IgD-negative memory B cell (primary cell): Measurements from ENCODE around the gene ACSF3. TPM values are rescaled to one million over a fixed set of nuclear protein-coding genes. Genes with fewer than 3 reads are reported as not detected.

Experiments used
- H3K27ac Mint-ChIP-seq, 3 donors: one replicate each; pipeline ENCODE4 v1.8.0; 2020 to 2022; ENCODE audit warnings: mild to moderate bottlenecking in 3 of 3, mixed read lengths in 3 of 3, moderate library complexity in 1 of 3
- H3K27me3 Mint-ChIP-seq: one replicate; pipeline ENCODE4 v1.8.0; 2021; ENCODE audit warnings: mixed read lengths
- H3K36me3 Mint-ChIP-seq: one replicate; pipeline ENCODE4 v1.8.0; 2020; ENCODE audit warnings: mild to moderate bottlenecking, mixed read lengths
- H3K4me1 Mint-ChIP-seq, 3 donors: one replicate each; pipeline ENCODE4 v1.8.0; 2020 to 2022; ENCODE audit warnings: mixed read lengths in 3 of 3, mild to moderate bottlenecking in 1 of 3
- H3K4me3 Mint-ChIP-seq, 4 donors: one replicate each; pipeline ENCODE4 v1.8.0; 2020 to 2022; ENCODE audit warnings: mild to moderate bottlenecking in 4 of 4, mixed read lengths in 4 of 4, moderate library complexity in 3 of 4
- H3K9me3 Mint-ChIP-seq, 3 donors: one replicate each; pipeline ENCODE4 v1.8.0; 2020 to 2021; ENCODE audit warnings: mixed read lengths in 3 of 3, mild to moderate bottlenecking in 1 of 3
- polyA plus RNA-seq: library from polyadenylated mRNA; unstranded; fragments of 300-500 nt; fragmentation: Illumina TruSeq; gene quantifications from one replicate; pipeline ENCODE4 v1.2.3, GENCODE V29; 2021

The ACSF3 gene
- polyA plus RNA-seq, 1 donor from 2014 or later, result 53.9 TPM

DNA sequence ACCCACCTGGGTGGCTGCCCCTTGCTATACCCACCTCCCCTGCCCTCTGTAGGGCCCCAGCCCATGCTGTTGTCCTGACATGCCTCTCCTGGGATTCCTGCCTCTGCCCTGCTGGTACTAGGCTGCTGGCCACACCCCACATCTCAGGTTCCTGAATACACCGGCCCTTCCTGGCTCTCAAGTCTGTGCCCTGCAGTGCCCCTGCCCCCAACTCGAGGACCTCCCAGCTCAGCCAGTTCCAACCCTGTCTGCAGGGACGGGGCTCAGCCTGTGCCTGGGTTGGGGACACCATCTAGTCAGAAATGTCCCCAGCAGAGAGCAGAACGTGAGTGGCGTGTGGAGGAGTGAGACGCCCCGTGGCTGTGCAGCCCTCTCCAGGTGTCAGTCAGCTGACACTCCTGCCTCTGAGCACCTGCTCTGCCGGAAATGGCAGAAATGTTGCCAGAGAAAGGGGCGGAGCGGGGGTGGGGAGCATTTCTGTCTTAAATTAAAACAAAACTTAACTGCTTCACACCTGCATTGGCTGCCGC is 28.7 kb downstream of the ACSF3 start:
- Mint-ChIP-seq H3K4me1 (peaks cover 12 to 23% (median 17%) of the 10 kb centered on the region in 3 donors), H3K9me3 (peaks cover 0 to 3% (median 2%) of the 10 kb centered on the region in 3 donors), H3K27ac (peak overlapping the region; percentile 84 to 95 (median 92)), H3K27me3 (no peaks in the 10 kb centered on the region), H3K4me3 (peak overlapping the region in 3 of 4 donors; percentile 63 to 78 (median 68)), H3K36me3 (peaks cover 10% of the 10 kb centered on the region)

DNA sequence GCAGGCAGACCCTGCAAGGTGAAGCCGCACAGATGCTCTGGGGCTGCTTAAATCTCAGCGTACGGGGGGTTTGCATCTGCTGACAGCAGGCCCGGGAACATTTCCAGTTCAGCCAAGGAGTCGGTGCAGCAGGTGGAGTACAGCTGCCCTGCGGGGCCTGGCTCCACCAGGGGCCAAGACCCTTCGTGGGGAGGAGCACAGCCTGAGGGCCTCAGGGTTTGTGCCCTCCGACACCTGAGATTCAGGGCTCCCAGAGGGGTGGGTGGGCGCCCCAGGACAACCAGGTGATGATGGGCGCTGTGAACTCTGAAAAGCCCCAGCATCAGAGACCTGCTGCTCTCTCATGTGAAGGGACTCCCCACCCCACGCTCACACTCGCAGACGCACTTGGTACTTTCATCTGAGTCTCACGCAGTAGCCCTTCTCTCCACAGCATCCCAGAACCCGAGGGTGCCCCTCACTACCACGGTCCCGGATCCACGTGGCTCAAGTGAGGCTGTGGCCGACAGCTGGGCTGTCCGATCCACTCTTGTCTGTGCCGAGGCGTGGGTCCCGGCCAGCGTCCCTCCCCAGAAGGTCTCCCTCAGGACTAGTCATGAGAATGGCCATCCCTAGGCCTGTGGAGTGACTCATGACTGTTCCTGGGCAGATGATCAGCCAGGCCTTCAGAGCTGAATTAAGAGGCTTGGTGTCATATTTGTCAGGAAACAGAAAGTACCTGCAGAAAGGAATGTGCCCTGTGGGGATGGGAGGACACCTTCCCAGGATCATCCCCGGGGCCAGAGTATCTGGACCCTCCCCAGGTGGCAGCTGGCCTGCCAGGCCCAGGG is 29.6 kb downstream of the ACSF3 start:
- peak overlapping the region; percentile 48 to 78 (median 60) for H3K4me3 Mint-ChIP-seq
- no peaks in the 10 kb centered on the region for H3K27me3 Mint-ChIP-seq
- H3K9me3 Mint-ChIP-seq, result peaks cover 0 to 3% (median 2%) of the 10 kb centered on the region in 3 donors
- peaks cover 12 to 28% (median 17%) of the 10 kb centered on the region in 3 donors for H3K4me1 Mint-ChIP-seq
- H3K27ac Mint-ChIP-seq, result peak overlapping the region; percentile 84 to 95 (median 92)
- H3K36me3 Mint-ChIP-seq, result peaks cover 6% of the 10 kb centered on the region

DNA sequence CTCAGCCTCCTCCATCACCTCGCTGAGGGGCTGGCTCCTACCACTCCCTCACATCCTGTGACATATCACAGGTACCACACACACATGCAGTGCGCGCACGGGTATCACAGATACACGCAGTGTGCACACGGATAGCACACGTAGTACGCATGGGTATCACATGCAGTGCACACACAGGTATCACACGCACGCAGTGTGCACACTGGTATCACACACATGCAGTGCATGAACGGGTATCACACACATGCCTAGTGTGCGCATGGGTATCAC is 30.1 kb downstream of the ACSF3 start:
- peaks cover 0 to 3% (median 2%) of the 10 kb centered on the region in 3 donors for H3K9me3 Mint-ChIP-seq
- H3K36me3 Mint-ChIP-seq, result peaks cover 6% of the 10 kb centered on the region
- H3K4me1 Mint-ChIP-seq, result peaks cover 12 to 28% (median 20%) of the 10 kb centered on the region in 3 donors
- H3K4me3 Mint-ChIP-seq, result peak overlapping the region in 2 of 4 donors; percentile 32 to 34
- H3K27me3 Mint-ChIP-seq, result no peaks in the 10 kb centered on the region
- H3K27ac Mint-ChIP-seq, result peak overlapping the region in 2 of 3 donors; percentile 42 to 57

DNA sequence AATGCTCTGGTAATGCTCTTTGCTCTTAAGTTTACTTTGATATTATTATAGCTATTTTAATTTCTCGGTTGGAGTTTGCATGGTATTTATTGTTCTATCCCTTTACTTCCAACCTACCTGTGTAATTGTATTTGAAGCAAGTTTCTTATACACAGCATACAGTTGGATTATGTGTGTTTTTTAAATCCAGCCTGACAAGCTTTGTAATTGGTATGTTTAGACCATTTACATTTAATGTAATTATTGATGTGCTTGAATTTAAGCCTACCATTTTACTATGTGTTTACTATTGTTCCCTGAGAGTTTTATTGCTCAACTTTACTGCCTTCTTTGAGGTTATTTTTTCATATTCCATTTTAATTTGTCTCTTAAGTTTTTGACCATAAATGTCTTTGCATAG is 35.7 kb downstream of the ACSF3 start:
- peaks cover 0 to 3% (median 2%) of the 10 kb centered on the region in 3 donors for H3K9me3 Mint-ChIP-seq
- no peaks in the 10 kb centered on the region for H3K27me3 Mint-ChIP-seq
- H3K36me3 Mint-ChIP-seq, result peaks cover 9% of the 10 kb centered on the region
- peaks cover 7 to 16% (median 11%) of the 10 kb centered on the region in 3 donors for H3K4me1 Mint-ChIP-seq
- peak overlapping the region in 1 of 3 donors; percentile 51 for H3K27ac Mint-ChIP-seq
- no peak overlapping the region for H3K4me3 Mint-ChIP-seq

DNA sequence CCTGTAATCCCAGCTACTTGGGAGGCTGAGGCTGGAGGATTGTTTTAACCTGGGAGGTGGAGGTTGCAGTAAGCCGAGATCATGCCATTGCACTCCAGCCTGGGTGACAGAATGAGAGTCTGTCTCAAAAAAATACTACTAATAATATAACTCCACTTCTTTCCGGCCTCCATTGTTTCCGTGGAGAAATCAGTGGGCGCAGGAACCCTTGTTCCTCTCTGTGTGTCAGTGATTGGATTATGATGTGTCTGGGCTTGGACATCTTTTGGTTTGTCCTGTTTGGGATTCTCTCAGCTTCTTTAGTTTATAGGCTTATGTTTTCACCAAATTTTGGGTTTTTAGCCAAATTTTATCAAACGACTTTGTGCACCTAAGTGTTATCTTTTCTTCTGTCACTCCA is 36.8 kb downstream of the ACSF3 start:
- no peaks in the 10 kb centered on the region for H3K27me3 Mint-ChIP-seq
- peaks cover 0 to 3% (median 2%) of the 10 kb centered on the region in 3 donors for H3K9me3 Mint-ChIP-seq
- H3K27ac Mint-ChIP-seq, result no peak overlapping the region
- peaks cover 9% of the 10 kb centered on the region for H3K36me3 Mint-ChIP-seq
- H3K4me1 Mint-ChIP-seq, result peaks cover 7 to 16% (median 11%) of the 10 kb centered on the region in 3 donors
- peak overlapping the region in 1 of 4 donors; percentile 43 for H3K4me3 Mint-ChIP-seq

DNA sequence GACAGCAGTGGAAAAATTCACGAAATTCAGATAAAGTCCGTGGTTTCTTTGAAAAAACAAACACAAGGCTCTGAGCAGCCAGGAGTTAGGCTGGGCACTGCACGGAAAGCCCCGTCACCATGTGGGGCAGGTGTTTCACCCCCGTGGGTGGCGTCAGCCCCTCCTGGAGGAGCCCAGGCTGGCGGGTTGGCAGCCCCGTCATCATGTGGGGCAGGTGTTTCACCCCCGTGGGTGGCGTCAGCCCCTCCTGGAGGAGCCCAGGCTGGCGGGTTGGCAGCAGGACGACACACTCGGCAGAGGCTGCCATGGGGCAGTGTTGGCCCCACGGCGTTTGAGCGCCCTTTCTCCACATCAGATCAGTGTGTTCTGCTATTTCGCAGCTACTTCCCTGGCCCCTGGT is 38.1 kb downstream of the ACSF3 start:
- H3K36me3 Mint-ChIP-seq, result peaks cover 5% of the 10 kb centered on the region

DNA sequence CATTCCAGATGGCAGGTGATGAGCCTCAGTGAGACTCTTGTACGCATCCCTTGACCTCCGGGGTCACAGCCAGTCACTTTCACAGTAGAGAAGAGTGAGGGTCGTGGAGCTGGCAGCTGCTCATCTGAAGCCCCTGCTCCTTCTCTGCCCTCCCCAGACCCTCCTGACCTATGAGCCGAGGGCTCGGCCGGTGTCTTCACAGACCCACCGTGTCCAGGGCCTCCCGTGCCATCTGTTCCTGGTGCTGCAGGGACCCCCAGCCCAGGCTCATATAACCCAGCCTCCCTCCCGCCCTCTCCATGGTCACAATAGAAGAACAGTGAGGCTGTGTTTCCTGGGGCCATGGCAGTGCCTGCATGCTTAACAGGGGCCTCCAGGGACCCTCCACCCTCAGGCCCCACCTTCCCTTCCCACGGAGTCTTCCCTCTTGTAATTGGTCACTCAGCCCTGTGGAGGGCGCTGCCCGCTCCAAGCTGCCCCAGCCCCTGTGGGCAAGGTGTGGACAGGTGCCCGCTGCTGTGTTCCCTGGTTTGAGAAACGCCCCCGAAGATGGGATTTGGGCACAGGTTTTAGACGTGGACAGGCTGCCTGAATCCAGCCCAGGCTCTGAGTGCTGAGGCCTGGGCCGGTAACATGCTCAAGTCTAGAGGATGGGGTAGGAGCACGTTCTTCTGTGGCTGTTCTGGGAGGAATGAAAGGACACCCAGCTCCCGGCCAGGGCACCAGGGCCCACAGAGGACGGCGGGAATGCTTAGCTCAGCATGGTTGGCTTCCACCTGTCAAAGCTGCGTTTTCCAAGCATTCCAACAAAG is 38.7 kb downstream of the ACSF3 start:
- Mint-ChIP-seq H3K9me3 (no peaks in the 10 kb centered on the region), H3K27ac (no peak overlapping the region), H3K36me3 (peaks cover 5% of the 10 kb centered on the region), H3K4me1 (peaks cover 7 to 16% (median 9%) of the 10 kb centered on the region in 3 donors), H3K27me3 (no peaks in the 10 kb centered on the region), H3K4me3 (no peak overlapping the region)

More for the DNA sequence above, 38.1 kb downstream of the ACSF3 start:
- no peak overlapping the region for H3K4me3 Mint-ChIP-seq
- H3K9me3 Mint-ChIP-seq, result no peaks in the 10 kb centered on the region
- no peak overlapping the region for H3K27ac Mint-ChIP-seq
- H3K4me1 Mint-ChIP-seq, result peaks cover 7 to 16% (median 9%) of the 10 kb centered on the region in 3 donors
- H3K27me3 Mint-ChIP-seq, result no peaks in the 10 kb centered on the region

DNA sequence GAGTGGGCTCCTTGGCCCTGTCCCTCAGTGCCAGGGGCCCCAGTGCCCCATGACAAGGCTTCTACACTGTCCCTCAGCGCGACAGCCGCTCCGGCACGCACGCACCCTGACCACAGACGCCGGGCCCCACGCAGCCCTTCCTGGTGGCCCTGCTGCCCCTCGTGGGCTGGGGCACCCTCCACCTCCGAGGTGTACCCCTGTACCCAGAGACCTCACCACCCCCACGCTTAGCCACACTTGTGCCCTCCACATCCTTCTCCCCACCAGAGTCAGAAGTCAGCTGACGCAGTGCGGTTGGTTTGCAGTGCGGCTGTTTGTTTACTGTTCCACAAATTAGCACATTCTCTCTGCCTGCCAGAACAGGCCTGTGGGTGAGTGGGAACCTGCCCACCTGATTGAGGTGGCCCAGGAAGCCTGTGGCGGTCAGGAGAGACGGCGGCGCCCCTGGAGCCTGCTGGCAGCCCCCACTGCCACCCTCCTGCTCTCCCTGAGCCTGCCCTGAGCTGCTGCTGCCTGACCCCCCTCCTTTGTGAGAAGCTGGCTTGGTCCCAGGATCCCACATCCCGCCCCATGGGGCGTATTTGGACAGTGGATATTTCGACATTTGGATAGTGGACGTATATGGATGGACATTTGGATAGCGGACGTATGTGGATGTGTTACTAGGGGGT is 39.9 kb downstream of the ACSF3 start:
- no peak overlapping the region for H3K4me3 Mint-ChIP-seq
- H3K27ac Mint-ChIP-seq, result peak overlapping the region in 1 of 3 donors; percentile 39
- peaks cover 2 to 16% (median 8%) of the 10 kb centered on the region in 3 donors for H3K4me1 Mint-ChIP-seq
- peaks cover 5% of the 10 kb centered on the region for H3K36me3 Mint-ChIP-seq
- H3K9me3 Mint-ChIP-seq, result no peaks in the 10 kb centered on the region
- H3K27me3 Mint-ChIP-seq, result no peaks in the 10 kb centered on the region

DNA sequence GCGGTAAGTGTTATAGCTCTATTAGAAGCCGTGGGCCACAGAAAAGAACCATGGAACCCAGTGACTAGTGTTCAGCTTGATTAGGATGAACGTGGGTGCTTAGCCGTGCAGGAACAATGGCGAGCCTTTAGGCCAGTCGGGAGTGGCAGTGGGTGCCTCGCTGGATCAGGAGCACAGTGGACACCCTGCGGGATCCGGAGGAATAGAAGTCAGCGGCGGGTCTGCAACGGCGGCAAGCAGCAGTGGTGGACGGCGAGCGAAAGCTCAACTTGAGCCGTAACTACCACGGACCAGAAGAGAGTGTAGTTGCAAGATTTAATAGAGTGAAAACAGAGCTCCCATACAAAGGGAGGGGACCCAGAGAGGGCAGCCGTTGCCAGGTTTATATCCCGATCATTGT is 40.6 kb downstream of the ACSF3 start:
- H3K9me3 Mint-ChIP-seq, result no peaks in the 10 kb centered on the region
- H3K4me3 Mint-ChIP-seq, result no peak overlapping the region
- H3K36me3 Mint-ChIP-seq, result peaks cover 5% of the 10 kb centered on the region
- no peaks in the 10 kb centered on the region for H3K27me3 Mint-ChIP-seq
- H3K4me1 Mint-ChIP-seq, result peaks cover 0 to 12% (median 3%) of the 10 kb centered on the region in 3 donors
- H3K27ac Mint-ChIP-seq, result no peak overlapping the region

DNA sequence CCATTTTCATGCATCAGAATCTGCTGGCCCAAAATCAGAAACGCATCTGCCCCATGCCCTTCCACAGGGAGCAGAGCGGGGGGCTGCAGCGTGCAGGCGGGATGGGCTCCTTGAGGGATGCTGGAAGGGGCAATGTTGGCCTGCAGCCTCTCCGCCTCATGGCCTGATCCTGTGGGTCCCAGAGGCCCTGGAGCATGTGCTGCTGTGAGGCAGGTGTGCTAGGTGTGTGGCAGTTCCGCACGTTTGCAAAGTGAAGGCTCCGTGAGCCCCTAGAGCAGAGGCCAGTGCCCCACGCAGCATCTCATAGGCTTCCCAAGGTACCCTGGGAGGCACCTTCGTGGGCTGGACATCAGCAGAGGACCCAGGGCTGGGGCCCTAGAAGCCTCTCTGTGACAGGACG is 41.5 kb downstream of the ACSF3 start:
- Mint-ChIP-seq H3K27me3 (no peaks in the 10 kb centered on the region), H3K36me3 (peaks cover 3% of the 10 kb centered on the region), H3K27ac (no peak overlapping the region), H3K4me1 (peaks cover 0 to 3% (median 3%) of the 10 kb centered on the region in 3 donors), H3K4me3 (no peak overlapping the region), H3K9me3 (no peaks in the 10 kb centered on the region)

DNA sequence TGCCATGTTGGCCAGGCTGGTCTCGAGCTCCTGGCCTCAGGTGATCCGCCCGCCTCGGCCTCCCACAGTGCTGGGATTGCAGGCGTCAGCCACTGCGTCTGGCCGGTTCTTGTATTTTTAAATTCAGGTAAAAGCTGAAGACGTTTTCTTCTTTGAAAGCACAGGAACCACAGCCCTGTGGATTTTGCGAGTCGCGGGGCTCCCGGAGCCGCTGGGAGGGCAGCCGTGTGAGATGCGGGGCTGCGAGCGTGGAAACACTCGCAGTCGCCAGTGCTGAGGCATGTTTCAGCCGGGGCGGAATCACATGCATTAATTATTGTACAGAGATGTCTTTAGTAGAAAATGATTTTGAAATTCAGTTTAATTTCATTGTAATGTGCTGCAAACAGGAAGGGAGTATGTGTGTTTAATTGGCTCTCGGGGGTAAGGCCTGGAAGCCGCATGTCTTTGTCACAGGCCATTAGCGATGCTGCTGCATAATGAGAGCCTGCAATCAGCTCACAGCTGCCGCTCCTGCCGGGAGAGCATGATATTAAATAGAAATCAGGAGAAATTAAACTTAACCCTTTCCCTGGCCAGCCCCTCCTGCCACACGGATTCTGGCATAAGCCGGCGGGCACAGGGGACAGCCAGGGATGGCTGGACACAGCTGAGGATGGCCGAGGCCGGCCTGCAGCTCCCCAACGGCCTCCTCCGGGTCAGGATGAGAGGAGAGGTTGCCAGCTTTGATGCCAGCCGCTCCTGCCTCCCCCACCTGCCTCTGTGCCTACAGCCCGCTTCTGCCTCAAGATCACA is 42.5 kb downstream of the ACSF3 start:
- no peak overlapping the region for H3K27ac Mint-ChIP-seq
- H3K27me3 Mint-ChIP-seq, result no peaks in the 10 kb centered on the region
- no peaks in the 10 kb centered on the region for H3K9me3 Mint-ChIP-seq
- no peaks in the 10 kb centered on the region for H3K36me3 Mint-ChIP-seq
- H3K4me3 Mint-ChIP-seq, result no peak overlapping the region
- peaks cover 0 to 3% (median 0%) of the 10 kb centered on the region in 3 donors for H3K4me1 Mint-ChIP-seq

DNA sequence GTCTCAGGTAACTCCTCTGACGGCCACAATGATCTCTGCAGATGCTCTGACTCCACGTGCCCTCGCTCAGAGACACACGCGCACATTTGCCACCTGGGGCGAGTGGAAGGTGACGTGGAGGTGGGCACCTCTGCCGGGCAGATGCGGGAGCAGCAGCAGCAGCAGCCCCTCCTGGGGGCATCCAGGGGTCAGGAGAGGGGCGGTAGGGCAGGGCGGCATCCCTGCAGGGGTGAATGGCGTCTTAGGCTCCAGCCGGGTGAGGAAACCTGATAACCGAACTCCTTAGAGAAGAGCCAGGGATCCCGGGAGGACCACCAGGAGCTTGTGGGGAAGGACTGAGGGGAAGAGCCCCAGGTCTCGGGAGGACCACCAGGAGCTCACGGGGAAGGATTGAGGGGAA is 43.3 kb downstream of the ACSF3 start:
- Mint-ChIP-seq H3K4me1 (no peaks in the 10 kb centered on the region), H3K9me3 (no peaks in the 10 kb centered on the region), H3K27me3 (no peaks in the 10 kb centered on the region), H3K36me3 (no peaks in the 10 kb centered on the region), H3K27ac (peak overlapping the region in 1 of 3 donors; percentile 43), H3K4me3 (no peak overlapping the region)

DNA sequence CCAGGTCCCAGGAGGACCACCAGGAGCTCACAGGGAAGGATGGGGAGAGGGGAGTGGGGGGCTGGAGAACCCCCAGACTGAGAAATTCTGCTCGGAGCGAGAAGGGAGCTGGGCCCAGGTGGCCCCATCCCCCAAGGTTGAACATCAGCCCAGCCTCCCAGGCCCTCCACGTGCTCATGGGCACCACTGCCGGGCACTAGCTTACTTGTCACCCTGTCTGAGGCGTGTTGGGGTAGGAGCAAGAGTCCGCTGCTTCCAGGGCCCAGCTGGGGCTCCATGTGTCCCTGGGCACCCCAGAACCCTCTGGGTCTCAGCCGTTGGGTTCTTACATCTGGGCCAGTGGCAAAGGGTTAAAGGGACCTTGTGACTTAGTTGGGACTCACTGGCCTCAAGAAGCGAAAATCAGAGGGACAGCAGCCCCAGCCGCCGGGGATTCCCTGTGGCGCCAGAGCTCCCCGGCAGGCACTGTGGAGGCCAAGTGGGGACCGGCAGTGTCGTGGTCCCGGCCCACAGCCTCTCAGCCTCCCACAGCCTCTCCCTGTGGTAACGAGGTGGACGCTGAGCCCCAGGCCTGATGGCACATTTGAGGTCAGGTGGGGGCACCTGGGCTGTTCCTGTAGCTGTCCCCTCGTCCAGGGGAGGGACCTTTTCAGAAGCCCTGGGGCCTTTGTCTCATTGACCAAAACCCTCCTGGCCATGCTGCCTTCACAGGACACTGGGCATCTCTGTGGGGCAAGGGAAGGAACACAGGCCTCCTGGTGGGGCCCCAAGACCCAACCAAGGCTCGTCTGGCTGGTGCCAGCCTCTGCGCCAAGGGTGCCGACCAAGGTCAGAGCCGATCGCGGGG is 44.2 kb downstream of the ACSF3 start:
- Mint-ChIP-seq H3K4me1 (no peaks in the 10 kb centered on the region), H3K9me3 (no peaks in the 10 kb centered on the region), H3K36me3 (no peaks in the 10 kb centered on the region), H3K27ac (no peak overlapping the region), H3K4me3 (no peak overlapping the region), H3K27me3 (no peaks in the 10 kb centered on the region)

DNA sequence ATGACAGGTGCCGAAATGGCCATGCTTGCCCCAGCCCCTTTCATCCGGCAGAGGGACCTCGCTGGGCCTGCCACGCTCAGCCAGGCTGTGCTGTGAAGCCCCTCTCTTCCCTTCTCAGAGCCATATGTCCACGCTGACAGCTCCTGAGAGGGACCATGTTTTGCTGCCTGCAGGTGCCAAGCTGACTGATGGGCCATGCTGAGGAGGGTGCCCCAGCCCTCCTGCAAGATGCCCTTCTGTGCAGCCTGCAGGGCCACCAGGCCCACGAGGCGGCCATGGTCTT is 44.8 kb downstream of the ACSF3 start:
- Mint-ChIP-seq H3K27me3 (no peaks in the 10 kb centered on the region), H3K9me3 (no peaks in the 10 kb centered on the region), H3K4me3 (no peak overlapping the region), H3K4me1 (no peaks in the 10 kb centered on the region), H3K27ac (no peak overlapping the region), H3K36me3 (no peaks in the 10 kb centered on the region)
